CD4-positive, alpha-beta T cell treated with Interleukin-6 at 100 ng/mL for 8 hours (primary cell): Measurements from ENCODE around the gene SLC12A5.
A peak's percentile ranks its signal among the peaks of the same experiment; 100 is the strongest.
"Not testable (repeated sequence)": the region's sequence is repeated elsewhere in the genome, so short reads cannot be mapped to it uniquely, and the experiment has no call there.

Source experiments
- DNase-seq: peaks from one replicate; pipeline ENCODE4 v3.0.0-alpha.2; 2020; ENCODE audit warnings: mixed read lengths, low spot score

The SLC12A5 gene

DNA sequence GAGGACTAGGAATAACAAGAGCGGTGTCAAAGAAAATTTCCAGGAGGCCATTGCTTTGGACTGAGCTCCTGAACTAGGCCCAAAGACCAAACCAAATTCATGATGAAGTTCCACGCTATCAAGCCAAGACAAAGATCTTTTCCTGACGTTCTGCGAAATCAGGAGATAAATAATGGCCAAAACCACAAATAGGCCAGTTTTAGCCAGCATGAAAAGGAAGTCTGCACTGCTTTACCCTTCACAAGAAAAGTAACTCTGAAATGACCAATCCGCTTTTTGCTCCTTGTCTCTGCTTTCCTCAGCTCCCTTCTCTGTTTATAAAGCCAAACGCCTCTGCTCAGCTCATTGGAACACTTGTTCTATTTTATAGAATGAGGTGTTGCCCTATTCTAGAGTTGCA, 54.1 kb downstream of the SLC12A5 start:
- no peak for DNase-seq

DNA sequence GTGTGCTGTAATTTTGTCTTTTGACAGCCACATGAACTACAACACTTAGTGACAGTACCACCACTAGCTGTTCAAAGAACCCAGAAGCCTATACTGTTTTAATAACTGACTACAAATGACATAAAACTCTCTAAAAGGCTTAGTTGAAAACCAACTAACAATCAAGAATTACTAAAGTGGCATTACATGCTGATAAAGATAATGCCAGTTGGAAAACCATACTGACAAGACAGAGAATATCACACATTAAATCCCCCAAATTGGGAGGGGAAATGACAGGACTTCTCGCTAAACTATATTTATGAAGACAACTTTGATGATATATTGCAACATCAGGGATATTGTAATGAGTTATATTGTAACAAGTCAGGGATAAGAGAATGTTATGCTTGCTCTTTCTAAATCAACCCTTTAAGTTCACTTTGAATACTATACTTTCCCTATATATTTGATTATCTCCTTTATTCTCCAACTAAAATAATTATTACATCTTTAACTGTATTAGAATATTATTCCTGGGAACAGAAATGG, 54.6 kb downstream of the SLC12A5 start:
- DNase-seq = no peak

DNA sequence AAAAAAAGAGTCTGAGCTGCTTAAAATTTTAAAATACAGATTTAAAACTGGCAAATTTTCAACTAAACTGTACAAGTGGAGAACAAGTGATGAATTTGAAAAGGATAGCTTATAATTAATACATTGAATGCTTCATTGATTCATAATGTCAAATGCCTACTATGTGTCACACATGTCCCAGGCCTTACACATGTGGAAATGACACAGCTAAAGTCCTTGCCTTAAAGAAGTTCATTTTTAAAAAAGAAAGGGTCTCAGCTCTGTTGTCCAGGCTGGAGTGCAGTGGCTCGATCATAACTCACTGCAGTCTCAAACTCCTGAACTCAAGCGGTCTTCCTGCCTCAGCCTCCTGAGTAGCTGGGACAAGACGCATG, 55.8 kb downstream of the SLC12A5 start:
- DNase-seq = no peak

DNA sequence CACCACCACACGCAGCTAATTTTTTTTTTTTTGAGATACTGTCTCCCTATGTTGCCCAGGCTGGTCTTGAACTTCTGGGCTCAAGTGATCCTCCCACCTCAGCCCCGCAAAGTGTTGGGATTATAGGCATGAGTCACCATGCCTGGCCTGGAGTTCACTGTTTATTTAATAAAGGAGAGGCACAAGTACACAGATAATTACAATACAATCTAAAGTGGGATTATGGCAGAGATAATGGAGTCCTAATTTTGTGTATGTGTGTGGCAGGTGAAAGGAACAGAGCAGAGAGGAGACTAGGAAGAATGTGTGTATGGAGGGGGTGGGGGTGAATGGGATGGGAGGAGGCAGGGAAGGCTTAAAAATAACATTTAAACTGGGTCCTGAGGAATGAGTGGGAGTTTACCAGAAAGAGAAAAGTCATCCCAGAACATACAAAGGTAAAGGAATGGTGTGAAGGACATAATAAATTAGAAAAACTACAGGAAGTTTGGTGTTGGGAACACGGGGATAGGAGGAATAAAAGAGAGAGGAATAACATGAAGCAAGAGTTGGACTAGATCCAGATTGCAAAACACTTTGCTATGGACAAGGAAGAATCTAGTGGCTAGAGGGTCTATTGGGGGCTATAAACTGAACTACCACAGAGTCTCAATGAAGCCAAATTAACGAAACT, 56.3 kb downstream of the SLC12A5 start:
- no peak for DNase-seq

DNA sequence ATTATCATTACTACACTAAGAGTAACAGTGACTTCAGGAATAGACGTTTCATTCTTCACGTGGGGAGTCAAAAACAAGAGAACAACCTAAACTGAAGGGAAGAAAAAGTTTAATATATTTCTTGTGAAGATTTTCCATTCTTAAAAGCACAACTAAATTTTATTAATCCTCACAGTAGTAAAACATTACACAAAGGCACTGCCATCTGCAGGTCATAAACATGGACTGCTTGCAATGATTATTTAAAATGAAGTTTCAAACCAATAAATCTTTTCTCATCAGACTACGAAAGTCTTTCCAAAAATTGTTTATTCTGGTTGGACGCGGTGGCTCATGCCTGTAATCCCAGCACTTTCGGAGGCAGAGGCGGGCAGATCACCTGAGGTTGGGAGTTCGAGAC, 58.1 kb downstream of the SLC12A5 start:
- DNase-seq = no peak

DNA sequence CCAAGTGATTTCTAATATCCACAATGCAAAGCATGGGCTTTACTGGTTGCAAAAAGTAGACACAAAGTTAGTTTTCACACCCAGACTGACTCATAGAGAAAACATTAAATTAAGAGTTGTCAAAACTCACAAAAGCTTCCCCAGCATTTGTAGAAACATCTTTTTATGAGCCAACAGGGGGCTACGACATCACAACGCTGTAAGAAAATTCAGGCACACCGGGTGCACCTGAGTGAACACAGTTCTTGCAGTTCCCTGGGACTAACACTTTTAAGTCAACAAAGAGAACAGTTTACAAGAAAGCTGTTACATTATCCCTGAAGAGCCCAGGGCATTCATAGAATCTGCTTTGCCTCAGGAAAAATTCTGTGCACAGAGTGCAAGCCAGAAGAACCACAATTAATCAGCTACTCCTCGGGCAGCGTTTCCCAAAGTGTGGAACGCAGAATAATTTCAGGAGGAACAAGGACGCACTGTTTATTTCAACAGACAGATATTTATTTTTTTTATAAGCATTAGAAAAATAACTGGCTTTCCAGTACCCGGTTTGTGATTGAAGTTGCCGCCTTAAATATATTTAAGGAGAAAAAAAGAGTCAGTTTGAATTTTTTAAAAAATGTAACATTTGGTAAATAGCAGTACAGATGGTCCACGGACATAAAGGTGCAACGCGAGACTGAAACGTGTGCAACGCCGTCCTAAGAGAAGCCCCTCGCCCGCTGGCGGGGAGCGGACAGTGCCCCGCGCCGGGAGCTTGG, 59.6 kb downstream of the SLC12A5 start:
- no peak for DNase-seq

DNA sequence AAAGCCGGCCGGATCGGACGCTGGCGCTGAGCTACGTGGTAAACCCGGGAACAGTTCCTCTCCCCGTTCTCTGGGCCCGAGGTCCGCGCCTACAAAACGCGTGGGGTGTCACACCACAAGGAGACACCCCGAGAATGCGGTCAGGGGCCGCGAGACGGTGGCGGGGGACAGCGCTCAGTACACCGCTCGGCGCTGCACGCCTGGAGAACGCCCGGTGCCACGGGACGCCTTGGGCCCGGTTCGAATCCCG, 60.1 kb downstream of the SLC12A5 start:
- no peak for DNase-seq

DNA sequence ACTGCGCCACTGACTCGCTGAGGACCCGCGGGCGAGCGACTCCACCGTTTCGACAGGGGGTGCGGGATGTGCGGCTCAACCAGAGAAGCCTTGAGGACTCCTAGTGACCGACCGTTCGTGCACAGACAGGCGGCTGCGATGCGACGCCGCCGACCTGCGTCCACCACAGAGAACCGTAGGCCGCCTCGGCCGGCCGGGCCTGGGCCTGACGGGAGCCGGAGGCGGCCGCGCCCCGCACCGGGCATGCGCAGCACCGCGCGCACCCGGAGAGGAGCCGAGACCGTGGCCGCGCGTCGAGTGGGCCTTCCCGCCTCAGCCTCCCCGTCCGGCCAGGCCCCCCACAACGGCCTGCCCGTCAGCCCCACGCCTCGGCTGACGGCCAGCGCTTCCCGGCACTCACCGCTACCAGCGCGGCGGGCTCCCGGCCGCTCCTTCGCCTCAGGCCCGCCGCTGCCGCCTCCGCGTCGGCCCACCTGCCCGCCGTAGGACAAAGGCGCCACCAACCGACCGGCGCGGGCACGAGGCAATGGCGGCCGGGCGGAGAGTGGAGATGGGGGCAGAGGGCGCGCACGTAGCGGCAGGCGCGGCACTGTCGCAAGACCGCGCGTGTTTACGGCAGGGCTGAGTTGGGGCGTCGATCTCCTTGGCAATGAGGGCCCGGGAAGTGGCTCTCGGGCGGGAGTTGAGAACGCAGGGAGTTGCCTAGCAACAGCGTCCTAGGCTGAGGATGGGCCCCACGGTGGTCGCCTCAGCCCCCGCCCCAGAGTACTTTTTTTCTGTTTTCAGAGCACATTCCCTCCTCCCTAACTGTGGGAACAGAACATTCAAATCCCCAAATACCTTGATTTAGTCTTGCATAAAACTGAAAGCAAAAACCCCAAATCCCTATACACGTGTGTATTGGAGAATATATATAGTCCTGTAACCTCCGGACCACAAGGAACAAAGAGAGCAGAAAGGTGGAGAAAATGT, 60.7 kb downstream of the SLC12A5 start, which contains the start of gene NCOA5:
NCOA5 (minus strand) TSS at position 546 of the 972 bp plus-strand sequence. CDS start 10,538 bp downstream, outside the sequence.
- peak; percentile 95 for DNase-seq

DNA sequence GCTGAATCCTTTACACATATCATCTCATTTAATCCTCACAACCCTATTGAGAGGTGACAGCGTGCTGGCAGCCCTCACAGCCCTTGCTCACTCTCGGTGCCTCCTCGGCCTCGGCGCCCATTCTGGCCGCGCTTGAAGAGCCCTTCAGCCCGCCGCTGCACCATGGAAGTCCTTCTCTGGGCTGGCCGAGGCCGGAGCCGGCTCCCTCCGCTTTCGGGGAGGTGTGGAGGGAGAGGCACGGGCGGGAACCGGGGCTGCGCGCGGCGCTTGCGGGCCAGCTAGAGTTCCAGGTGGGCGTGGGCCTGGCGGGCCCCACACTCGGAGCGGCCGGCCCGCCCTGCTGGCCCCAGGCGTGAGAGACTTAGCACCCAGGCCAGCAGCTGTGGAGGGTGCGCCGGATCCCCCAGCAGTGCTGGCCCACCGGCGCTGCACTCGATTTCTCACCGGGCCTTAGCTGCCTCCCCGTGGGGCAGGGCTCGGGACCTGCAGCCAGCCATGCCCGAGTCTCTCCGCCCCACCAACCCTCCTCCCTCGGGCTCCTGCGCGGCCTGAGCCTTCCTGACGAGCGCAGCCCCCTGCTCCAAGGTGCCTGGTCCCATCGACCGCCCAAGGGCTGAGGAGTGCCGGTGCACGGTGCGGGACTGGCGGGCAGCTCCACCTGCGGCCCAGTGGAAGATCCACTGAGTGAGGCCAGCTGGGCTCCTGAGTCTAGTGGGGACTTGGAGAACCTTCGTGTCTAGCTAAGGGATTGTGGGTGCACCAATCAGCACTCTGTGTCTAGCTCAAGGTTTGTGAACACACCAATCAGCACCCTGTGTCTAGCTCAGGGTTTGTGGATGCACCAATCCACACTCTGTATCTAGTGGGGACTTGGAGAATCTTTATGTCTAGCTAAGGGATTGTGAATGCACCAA, 62.9 kb downstream of the SLC12A5 start:
- not testable (repeated sequence) for DNase-seq

DNA sequence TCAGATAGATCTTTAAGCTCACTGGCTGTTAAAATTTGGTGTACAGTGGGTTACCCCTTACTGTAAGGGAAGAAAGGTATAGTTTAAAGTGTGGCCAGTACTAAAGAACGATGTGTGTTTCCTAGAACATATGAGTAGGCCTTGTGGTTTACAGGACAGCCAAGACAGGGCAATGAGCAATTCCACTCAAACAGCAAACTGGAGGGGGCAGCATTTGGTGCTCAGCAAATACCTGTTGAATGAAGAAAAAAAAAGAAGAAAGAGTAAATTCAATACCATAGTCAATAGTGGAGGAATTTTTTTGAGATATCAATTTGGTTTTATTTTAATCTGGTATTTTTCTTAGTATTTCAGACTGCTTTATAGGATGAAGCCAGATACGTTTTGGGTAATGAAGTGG, 64.5 kb downstream of the SLC12A5 start:
- no peak for DNase-seq

DNA sequence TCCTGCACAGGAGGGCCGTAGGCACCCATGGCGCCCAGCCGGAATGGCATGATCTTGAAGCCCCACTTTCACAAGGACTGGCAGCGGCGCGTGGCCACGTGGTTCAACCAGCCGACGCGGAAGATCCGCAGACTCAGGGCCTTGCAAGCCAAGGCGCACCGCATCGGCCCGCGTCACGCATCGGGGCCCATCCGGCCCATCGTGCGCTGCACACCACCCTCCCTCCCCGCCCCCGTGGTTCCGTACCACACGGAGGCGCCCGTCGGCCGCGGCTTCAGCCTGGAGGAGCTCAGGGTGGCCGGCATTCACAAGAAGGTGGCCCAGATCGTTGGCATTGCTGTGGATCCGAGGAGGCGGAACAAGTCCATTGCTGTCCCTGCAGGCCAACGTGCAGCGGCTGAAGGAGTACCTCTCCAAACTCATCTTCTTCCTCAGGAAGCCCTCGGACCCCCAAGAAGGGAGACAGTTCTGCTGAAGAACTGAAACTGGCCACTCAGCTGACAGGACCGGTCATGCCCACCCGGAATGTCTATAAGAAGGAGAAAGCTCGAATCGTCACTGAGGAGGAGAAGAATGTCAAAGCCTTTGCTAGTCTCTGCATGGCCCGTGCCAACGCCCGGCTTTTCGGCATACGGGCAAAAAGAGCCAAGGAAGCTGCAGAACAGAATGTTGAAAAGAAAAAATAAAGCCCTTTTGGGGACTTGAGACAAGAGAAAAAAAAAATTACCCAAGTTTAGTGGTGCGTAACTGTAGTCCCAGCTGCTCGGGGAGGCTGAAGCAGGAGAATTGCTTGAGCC, 70.7 kb downstream of the SLC12A5 start:
- DNase-seq = no peak

DNA sequence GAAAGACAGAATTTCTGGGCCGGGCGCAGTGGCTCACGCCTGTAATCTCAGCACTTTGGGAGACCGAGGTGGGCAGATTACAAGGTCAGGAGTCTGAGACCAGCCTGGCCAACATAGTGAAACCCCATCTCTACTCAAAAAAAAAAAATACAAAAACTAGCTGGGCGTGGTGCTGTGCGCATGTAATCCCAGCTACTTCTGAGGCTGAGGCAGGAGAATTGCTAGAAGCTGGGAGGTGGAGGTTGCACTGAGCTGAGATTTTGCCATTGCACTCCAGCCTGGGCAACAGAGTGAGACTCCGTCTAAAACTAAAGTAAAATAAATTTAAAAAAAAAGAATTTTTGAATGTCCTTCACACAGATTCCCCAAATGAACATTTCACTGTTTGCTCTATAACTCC, 71.4 kb downstream of the SLC12A5 start:
- DNase-seq = not testable (repeated sequence)

DNA sequence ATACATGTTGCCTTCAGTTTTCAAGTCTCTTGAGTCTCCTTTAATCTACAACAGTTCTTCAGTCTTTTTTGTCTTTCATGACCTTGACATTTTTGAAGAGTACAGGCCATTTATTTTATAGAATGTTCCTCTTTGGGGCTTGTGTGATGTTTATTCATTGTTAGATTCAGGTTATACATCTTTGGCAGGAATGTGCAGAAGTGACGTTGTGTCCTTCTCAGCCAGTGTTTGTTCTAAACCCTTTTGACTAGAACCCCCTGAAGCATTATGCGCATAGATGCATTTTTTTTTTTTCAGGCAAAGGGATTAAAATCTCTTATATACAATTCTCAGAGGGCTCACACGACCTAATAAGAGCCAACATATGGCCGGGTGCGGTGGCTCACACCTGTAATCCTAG, 72.0 kb downstream of the SLC12A5 start:
- DNase-seq = no peak

DNA sequence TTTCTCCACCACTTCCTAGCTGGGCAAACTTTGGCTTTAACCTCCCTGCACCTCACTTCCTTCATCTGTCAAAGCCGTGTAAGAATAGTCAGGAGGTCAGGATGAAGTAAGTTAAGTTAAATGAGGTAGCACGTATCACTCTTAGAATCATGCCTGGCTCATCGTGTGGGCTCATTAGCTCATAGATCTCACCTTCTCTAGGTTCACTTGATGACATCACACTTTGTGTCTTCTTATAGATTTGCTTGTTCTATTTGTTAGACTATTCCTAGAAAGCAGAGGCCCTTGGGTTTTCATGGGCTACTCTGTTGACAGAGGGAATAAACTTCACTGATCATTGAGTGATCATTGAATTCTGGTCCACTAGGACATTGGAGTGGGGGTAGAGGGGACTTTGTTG, 72.9 kb downstream of the SLC12A5 start:
- no peak for DNase-seq

DNA sequence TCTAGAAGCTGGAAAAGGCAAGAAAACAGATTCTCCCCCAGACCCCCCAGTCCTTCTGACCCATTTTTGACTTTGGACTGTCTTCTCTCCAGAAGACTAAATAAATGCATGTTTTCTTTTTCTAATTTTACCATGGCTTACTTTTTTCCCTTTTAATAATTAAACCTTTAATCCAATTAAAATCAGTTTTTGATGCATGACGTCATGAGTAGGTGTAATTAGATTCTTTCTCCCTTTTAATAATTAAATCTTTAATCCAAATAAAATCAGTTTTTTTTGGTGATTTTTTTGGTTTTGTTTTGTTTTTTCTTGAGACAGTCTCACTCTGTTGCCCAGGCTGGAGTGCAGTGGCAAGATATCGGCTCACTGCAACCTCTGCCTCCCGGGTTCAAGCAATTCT, 73.9 kb downstream of the SLC12A5 start:
- no peak for DNase-seq

DNA sequence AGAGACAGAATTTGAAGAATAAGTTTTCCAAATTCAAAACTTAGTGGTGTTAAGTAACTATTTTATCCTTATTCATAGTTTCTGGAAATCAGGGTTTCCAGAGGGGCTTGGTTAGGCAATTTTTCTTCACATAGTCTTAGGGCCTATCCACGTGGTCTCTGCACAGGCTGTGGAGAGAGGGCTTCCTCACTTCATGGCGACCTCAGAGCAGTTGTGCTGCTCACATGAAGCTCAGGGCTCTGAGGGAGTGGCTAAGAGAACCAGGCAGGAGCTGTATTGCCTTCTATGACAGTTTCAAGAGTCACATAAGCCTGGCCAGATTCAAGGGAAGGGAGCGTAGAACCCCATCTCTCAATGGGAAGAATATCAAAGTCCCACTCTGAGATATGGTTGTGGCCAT, 75.2 kb downstream of the SLC12A5 start:
- no peak for DNase-seq

DNA sequence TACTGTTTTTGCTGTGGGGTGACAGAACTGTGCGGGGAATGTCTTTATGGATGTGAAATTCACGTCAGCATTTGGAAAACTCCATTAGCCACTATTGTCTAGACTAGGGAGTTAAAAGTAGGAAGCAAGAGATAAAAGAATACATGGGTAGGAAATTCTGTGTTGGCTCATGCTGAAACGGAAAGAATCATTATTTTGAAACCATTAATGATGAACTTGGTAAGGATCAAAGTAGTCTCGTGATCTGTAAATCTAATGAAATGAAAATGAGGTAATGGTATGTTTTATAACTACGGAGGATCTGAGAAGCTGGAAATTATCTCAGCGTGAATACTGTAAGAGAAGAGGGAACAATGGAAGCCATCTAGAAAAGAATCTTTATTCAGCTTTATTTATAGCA, 78.0 kb downstream of the SLC12A5 start:
- DNase-seq = no peak

DNA sequence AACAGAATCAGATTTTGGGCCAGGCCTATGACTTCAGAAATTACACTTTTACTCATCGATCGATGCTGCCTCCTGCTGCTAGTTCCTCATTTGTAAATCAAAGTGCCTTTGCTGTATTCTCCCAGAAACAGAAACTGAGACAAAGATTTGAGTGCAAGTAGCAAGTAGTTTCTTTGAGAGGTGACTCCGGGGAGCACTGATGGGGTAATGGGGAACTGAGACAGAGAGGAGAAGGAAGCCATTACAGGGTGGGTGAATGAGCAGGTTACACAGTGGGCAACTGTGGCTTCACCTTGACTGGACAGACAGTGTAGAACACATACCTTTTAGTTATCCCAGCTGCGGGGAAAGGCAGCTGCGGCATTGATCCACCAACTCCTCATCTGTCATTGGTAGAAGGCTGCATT, 79.4 kb downstream of the SLC12A5 start:
- no peak for DNase-seq

DNA sequence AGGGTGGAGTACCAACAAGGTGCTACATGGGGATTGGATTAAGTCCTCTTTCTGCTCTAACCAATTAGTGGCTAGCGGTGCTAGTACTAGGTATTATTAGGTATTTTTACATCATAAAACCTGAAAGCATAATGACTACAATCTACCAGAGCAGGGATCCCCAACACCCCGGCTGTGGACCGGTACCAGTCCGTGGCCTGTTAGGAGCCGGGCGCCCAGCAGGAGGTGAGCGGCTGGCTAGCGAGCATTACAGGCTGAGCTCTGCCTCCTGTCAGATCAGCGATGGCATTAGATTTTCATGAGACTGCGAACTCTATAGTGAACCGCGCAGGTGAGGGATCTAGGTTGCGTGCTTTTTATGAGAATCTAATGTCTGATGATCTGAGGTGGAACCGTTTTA, 80.0 kb downstream of the SLC12A5 start:
- DNase-seq = no peak
